Thoracic aorta (tissue), 2 donors: ENCODE measurements around the gene ELP5. TPM values are rescaled to one million over a fixed set of nuclear protein-coding genes. Genes with fewer than 3 reads are reported as not detected.

Experiments used
- ATAC-seq: fragments of 150-250 bp; one replicate; pipeline ENCODE4 v1.8.0; 2017; ENCODE audit warnings: low read depth; ENCODE audit not compliant: insufficient number of reproducible peaks, low FRiP score
- DNase-seq: peaks from one replicate; pipeline ENCODE4 v3.0.0-alpha.2; 2020; ENCODE audit warnings: low spot score
- H3K27ac ChIP-seq, 2 donors: fragments of 200-600 bp; sonication (generic); 1 replicate in 1 of 2; 2 replicates in 1 of 2; pipeline ENCODE4 v1.5.1; 2016; ENCODE audit warnings: mild to moderate bottlenecking in 2 of 2, moderate library complexity in 2 of 2
- H3K27me3 ChIP-seq: fragments of 200-600 bp; sonication (generic); replicated peaks from 2 replicates; pipeline ENCODE4 v1.6.0; 2016; ENCODE audit warnings: mild to moderate bottlenecking; ENCODE audit not compliant: insufficient read depth
- H3K36me3 ChIP-seq: fragments of 200-600 bp; sonication (generic); one replicate; pipeline ENCODE4 v1.5.1; 2016
- H3K4me1 ChIP-seq, 2 donors: fragments of 200-600 bp; sonication (generic); 1 replicate in 1 of 2; 2 replicates in 1 of 2; pipeline versions ENCODE4 v1.5.1 to v1.6.0; 2016; ENCODE audit warnings: low read depth in 2 of 2, mild to moderate bottlenecking in 1 of 2; ENCODE audit not compliant: control insufficient read depth in 1 of 2
- H3K4me3 ChIP-seq: fragments of 200-600 bp; sonication (generic); 2 replicates; pipeline ENCODE4 v1.5.1; 2016; ENCODE audit warnings: mild to moderate bottlenecking
- H3K9me3 ChIP-seq: fragments of 200-600 bp; sonication (generic); 2 replicates; pipeline ENCODE4 v1.5.1; 2016
- total RNA-seq, 2 donors: library from RNA; depleted of rRNA; stranded (reverse); fragments of >200 nt; gene quantifications; one replicate each; pipeline versions ENCODE4 v1.1.0 to v1.2.3, GENCODE V29; 2016
- TF ChIP-seq, protein P1 (sequence below): fragments of 200-600 bp; sonication (generic); IDR thresholded peaks from one replicate; pipeline ENCODE4 v1.5.1; 2019; ENCODE audit warnings: antibody characterized with exemption

Gene ELP5
- total RNA-seq, 2 donors from 2014 or later, result 15.8 to 19.0 TPM

DNA sequence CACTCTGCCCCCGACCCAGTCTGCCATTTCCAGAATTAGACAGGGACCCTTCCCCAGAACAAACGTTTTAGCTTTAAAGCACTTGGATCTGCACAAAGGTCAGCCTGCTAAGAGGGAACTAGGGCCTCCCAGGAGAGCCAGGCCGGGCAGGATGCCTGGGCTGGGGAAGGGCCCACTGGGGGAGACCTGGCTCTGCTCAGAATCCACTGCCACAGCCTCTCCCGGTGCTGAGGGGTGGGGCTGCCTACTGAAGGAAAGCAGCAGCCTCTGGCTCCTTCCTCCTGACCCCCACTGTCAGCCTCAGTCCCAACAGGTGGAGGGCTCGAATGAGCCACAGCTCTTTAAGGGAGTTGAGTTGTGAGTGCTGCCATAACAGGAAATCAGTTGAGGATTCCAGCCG, 40.7 kb downstream of the ELP5 start:
- H3K4me1 ChIP-seq, result peaks cover 15 to 34% of the 10 kb centered on the region in 2 donors
- DNase-seq, result no peak
- TF ChIP-seq, protein P1, sequence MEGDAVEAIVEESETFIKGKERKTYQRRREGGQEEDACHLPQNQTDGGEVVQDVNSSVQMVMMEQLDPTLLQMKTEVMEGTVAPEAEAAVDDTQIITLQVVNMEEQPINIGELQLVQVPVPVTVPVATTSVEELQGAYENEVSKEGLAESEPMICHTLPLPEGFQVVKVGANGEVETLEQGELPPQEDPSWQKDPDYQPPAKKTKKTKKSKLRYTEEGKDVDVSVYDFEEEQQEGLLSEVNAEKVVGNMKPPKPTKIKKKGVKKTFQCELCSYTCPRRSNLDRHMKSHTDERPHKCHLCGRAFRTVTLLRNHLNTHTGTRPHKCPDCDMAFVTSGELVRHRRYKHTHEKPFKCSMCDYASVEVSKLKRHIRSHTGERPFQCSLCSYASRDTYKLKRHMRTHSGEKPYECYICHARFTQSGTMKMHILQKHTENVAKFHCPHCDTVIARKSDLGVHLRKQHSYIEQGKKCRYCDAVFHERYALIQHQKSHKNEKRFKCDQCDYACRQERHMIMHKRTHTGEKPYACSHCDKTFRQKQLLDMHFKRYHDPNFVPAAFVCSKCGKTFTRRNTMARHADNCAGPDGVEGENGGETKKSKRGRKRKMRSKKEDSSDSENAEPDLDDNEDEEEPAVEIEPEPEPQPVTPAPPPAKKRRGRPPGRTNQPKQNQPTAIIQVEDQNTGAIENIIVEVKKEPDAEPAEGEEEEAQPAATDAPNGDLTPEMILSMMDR, result no peak
- no peak overlapping the region for H3K4me3 ChIP-seq
- no peaks in the 10 kb centered on the region for H3K36me3 ChIP-seq
- H3K9me3 ChIP-seq, result no peaks in the 10 kb centered on the region
- H3K27me3 ChIP-seq, result peaks cover 5% of the 10 kb centered on the region
- no peak for ATAC-seq
- H3K27ac ChIP-seq, result no peak overlapping the region

DNA sequence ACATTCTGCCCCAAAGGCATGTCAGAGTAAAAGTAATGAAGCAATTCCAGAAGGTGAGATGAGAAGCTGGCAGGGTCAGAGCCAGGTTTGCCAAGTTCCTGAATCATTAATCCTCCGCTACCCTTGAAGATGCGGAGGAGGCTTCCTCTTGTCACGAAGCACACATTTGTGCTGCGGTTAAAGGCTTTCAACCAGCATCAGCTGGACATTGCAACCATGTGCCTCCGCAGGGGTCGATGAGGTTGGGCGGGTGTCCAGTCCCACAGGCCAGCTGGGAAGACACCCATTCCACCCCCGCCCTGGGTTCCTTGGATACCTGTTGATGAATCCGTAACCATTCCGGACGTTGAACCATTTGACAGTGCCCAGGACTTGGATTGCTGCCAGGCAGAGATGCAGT, 41.1 kb downstream of the ELP5 start:
- no peak for DNase-seq

DNA sequence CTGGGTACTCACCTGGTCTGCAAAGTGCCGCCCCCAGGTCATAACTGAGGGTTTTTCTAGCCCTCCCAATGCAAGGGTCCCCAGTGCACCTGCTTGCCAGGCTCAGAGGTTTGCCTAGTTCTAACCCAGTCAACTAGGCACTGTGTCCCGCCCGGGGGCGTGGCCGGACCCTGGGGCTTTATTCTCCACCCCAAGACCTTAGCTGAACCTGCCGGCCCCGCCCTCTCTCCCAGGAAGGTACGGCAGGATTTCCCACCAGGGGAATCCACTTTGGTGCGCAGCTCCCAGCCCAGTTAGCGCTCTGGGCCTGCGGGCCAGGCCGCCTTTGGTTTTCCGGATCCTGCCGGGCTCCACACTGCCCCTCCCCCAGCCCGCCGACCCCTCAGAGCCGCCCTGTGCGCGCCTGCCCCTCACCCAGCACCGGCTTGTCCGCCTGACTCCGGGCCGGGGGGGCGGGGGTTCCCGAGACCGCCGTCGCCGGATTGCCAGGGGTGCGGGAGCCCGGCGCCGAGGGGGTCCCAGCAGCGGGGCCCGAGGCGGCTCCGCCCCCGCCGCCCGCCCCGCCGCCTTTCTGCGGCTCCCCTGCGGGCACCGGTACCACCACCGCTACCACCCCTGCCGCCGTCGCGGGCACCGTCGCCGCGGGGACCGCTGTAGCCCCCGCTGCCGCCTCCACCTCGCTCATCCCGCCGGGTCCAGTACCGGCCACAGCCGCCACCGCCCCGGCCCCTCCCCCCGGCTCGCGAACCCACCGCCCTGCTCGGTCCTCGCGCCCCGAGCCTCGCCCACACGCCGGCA, 42.0 kb downstream of the ELP5 start:
- H3K27me3 ChIP-seq, result peaks cover 5% of the 10 kb centered on the region
- no peaks in the 10 kb centered on the region for H3K36me3 ChIP-seq
- TF ChIP-seq, protein P1, result no peak
- ATAC-seq (no peak), DNase-seq (no peak)
- H3K4me1 ChIP-seq, result peaks cover 15 to 34% of the 10 kb centered on the region in 2 donors
- peak overlapping the region; percentile 56 for H3K4me3 ChIP-seq
- no peaks in the 10 kb centered on the region for H3K9me3 ChIP-seq
- no peak overlapping the region for H3K27ac ChIP-seq

More for the DNA sequence above, 41.1 kb downstream of the ELP5 start:
- H3K4me3 ChIP-seq, result no peak overlapping the region
- H3K36me3 ChIP-seq, result no peaks in the 10 kb centered on the region
- no peak for ATAC-seq
- H3K9me3 ChIP-seq, result no peaks in the 10 kb centered on the region
- TF ChIP-seq, protein P1, result no peak
- H3K4me1 ChIP-seq, result peaks cover 15 to 34% of the 10 kb centered on the region in 2 donors
- peaks cover 5% of the 10 kb centered on the region for H3K27me3 ChIP-seq
- no peak overlapping the region for H3K27ac ChIP-seq

DNA sequence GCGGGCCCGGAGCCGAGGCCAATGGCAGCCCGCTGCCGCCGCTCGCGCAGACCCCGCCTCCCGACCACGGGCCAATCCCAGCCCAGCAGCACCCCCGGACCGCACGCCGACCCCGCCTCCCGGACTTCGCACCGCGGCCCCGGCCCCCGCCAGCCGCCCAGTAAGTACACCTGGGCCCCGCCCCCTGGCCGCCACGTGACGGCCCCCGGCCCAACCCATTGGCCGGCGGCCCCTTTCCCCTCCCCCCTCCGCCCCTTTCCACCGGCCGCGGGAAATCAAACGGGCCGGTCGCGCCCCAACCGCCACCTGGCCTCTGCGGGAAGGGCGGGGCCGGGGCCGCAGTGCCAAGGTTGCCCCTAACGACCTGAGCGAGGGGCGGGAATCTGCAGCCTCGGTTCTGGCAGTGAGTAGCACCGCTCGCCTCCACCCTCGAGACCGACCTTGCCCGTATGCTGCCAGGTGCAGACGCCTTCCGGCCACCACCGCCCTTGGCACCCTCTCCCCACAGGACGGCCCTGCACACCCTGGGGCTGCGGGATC, 42.7 kb downstream of the ELP5 start, which contains the start of gene YBX2:
Gene YBX2 (minus strand): TSS at position 26 of the 540 bp plus-strand sequence. CDS start 139 bp downstream, outside the sequence.
- H3K9me3 ChIP-seq, result no peaks in the 10 kb centered on the region
- ATAC-seq, result no peak
- H3K27me3 ChIP-seq, result peaks cover 5% of the 10 kb centered on the region
- TF ChIP-seq, protein P1, result no peak
- no peaks in the 10 kb centered on the region for H3K36me3 ChIP-seq
- peak within 1 kb of the TSS; percentile 56 for H3K4me3 ChIP-seq
- no peak for DNase-seq
- H3K4me1 ChIP-seq, result peaks cover 15 to 34% of the 10 kb centered on the region in 2 donors
- H3K27ac ChIP-seq, result no peak within 1 kb of the TSS
